Measurements from ENCODE around the gene ARHGAP42.
A peak's percentile ranks its signal among the peaks of the same experiment; 100 is the strongest.

The ARHGAP42 gene

DNA sequence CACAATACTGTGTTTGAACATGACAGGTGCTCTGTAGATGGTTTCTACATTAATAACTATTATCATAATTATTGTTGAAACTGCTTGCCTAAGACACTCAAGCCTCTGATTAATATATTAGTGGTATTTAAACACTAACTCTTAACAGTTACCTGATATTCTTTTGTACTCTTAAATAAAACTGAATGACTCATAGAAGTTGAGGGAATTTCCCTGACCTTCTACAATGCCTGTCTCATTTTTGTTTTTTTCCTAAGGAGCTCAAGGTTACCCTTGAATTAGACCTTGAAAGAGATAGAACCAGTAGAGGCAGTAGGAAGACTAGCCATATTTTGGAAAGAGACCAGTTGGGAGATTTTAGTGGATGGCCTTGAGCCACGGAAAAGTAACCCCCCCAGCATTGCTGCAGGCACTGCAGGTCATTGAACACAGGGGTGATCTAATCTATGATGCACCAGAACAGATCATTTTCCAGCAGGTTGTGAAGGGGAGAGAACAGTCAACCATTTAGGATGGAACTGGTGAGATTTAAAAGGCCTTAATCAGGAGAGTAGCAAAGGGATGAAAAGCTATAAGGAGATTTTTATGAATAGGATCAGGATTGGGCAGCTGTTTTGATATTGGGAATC is 294.2 kb downstream of the ARHGAP42 start:
- TF ChIP-seq, protein P1, sequence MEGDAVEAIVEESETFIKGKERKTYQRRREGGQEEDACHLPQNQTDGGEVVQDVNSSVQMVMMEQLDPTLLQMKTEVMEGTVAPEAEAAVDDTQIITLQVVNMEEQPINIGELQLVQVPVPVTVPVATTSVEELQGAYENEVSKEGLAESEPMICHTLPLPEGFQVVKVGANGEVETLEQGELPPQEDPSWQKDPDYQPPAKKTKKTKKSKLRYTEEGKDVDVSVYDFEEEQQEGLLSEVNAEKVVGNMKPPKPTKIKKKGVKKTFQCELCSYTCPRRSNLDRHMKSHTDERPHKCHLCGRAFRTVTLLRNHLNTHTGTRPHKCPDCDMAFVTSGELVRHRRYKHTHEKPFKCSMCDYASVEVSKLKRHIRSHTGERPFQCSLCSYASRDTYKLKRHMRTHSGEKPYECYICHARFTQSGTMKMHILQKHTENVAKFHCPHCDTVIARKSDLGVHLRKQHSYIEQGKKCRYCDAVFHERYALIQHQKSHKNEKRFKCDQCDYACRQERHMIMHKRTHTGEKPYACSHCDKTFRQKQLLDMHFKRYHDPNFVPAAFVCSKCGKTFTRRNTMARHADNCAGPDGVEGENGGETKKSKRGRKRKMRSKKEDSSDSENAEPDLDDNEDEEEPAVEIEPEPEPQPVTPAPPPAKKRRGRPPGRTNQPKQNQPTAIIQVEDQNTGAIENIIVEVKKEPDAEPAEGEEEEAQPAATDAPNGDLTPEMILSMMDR (IDR thresholded peaks at IDR 0.05; ENCODE audit: control insufficient read depth, extremely low read depth, insufficient read depth) = no peak
- H3K4me3 ChIP-seq (ENCODE audit: low read depth, low read length) = no peak overlapping the region
- DNase-seq (ENCODE audit: low read depth) = no peak

GRCh38 chr11:100984668-100985067 is 297.6 kb downstream of the ARHGAP42 start:
- TF ChIP-seq, protein P1 (IDR thresholded peaks at IDR 0.05; ENCODE audit: control insufficient read depth, extremely low read depth, insufficient read depth) = no peak
- H3K4me3 ChIP-seq (ENCODE audit: low read depth, low read length) = no peak overlapping the region
- no peak for DNase-seq (ENCODE audit: low read depth)

GRCh38 chr11:100990931-100991330 is 303.8 kb downstream of the ARHGAP42 start:
- no peak for DNase-seq (ENCODE audit: low read depth)
- TF ChIP-seq, protein P1 (IDR thresholded peaks at IDR 0.05; ENCODE audit: control insufficient read depth, extremely low read depth, insufficient read depth) = no peak
- no peak overlapping the region for H3K4me3 ChIP-seq (ENCODE audit: low read depth, low read length)

DNA sequence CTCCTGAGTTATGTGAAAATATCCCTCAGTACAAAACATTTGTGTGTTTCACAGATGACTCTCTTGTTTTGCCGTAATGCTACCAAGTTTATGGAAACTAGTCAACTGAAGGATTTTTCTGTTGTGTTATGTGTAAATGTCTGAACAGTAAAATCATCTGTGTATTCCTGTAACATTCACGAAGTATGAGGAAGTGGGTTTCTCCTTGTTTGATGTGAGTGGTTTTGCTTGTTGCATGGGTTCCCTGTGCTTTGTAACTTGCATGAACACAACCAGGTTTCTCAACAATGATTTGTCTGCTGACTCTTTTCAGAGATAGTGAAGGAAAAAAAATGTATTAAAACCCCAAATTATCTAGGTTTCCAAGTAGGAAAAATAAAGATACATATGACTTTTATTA is 304.5 kb downstream of the ARHGAP42 start:
- no peak for DNase-seq (ENCODE audit: low read depth)
- TF ChIP-seq, protein P1 (IDR thresholded peaks at IDR 0.05; ENCODE audit: control insufficient read depth, extremely low read depth, insufficient read depth) = no peak
- no peak overlapping the region for H3K4me3 ChIP-seq (ENCODE audit: low read depth, low read length)

- no peak for DNase-seq (ENCODE audit: low read depth)
- H3K4me3 ChIP-seq (ENCODE audit: low read depth, low read length) = no peak overlapping the region
- TF ChIP-seq, protein P1 (IDR thresholded peaks at IDR 0.05; ENCODE audit: control insufficient read depth, extremely low read depth, insufficient read depth) = no peak
Measured at GRCh38 chr11:100994966-100995365, 307.9 kb downstream of the ARHGAP42 start.

- TF ChIP-seq, protein P1 (IDR thresholded peaks at IDR 0.05; ENCODE audit: control insufficient read depth, extremely low read depth, insufficient read depth) = no peak
- H3K4me3 ChIP-seq (ENCODE audit: low read depth, low read length) = no peak overlapping the region
- DNase-seq (ENCODE audit: low read depth) = no peak
Measured at GRCh38 chr11:100999756-101000155, 312.7 kb downstream of the ARHGAP42 start.

DNA sequence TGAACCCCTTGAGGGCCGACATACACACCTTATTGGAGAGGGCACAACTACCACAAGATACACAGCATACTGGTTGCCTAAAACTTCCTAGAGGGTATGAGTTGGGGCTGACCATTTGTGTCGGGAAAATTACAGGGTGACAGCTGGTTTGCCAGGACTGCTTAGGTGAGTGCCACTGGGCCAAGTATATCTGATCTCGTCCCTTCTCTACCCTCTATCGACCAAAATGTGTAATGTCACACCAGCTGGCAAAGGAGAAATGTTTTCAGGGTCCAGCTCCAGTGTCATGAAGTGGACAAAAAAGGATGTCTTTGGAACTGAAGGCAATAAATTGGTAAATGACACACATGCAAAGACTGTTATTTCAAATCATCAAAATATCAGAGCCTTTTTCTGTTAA is 316.4 kb downstream of the ARHGAP42 start:
- TF ChIP-seq, protein P1 (IDR thresholded peaks at IDR 0.05; ENCODE audit: control insufficient read depth, extremely low read depth, insufficient read depth) = peak; percentile 15; the same call in 1 of the 2 replicates
- H3K4me3 ChIP-seq (ENCODE audit: low read depth, low read length) = no peak overlapping the region
- no peak for DNase-seq (ENCODE audit: low read depth)

All from LNCaP clone FGC (cell line).